ENCODE measurements around the gene ACBD7.

Gene ACBD7

GRCh38 chr10:15067154-15067553, 21.4 kb downstream of the ACBD7 start:
- no peak for TF ChIP-seq CTCF (IDR thresholded peaks at IDR 0.05; ENCODE audit: low read depth, low read length)
- H3K4me3 ChIP-seq (ENCODE audit: low read depth, low read length) = no peak overlapping the region

GRCh38 chr10:15060638-15061037, 27.9 kb downstream of the ACBD7 start:
- TF ChIP-seq CTCF (IDR thresholded peaks at IDR 0.05; ENCODE audit: low read depth, low read length) = no peak
- no peak overlapping the region for H3K4me3 ChIP-seq (ENCODE audit: low read depth, low read length)

- no peak overlapping the region for H3K4me3 ChIP-seq (ENCODE audit: low read depth, low read length)
- no peak for TF ChIP-seq CTCF (IDR thresholded peaks at IDR 0.05; ENCODE audit: low read depth, low read length)
These were observed 28.7 kb downstream of the ACBD7 start for GRCh38 chr10:15059914-15060313.

- no peak for TF ChIP-seq CTCF (IDR thresholded peaks at IDR 0.05; ENCODE audit: low read depth, low read length)
- H3K4me3 ChIP-seq (ENCODE audit: low read depth, low read length) = no peak overlapping the region
These were observed 29.9 kb downstream of the ACBD7 start for GRCh38 chr10:15058689-15059088.

- no peak for TF ChIP-seq CTCF (IDR thresholded peaks at IDR 0.05; ENCODE audit: low read depth, low read length)
- no peak overlapping the region for H3K4me3 ChIP-seq (ENCODE audit: low read depth, low read length)
These were observed 35.5 kb downstream of the ACBD7 start for GRCh38 chr10:15053061-15053460.

GRCh38 chr10:15052121-15052520, 36.5 kb downstream of the ACBD7 start:
- no peak for TF ChIP-seq CTCF (IDR thresholded peaks at IDR 0.05; ENCODE audit: low read depth, low read length)
- H3K4me3 ChIP-seq (ENCODE audit: low read depth, low read length) = no peak overlapping the region

GRCh38 chr10:15049533-15049932, 39.0 kb downstream of the ACBD7 start:
- H3K4me3 ChIP-seq (ENCODE audit: low read depth, low read length) = no peak overlapping the region
- no peak for TF ChIP-seq CTCF (IDR thresholded peaks at IDR 0.05; ENCODE audit: low read depth, low read length)

Data from WI38 (cell line).